ENCODE results near the gene GPC1. TPM values are rescaled to one million over a fixed set of nuclear protein-coding genes. Genes with fewer than 3 reads are reported as not detected.

The GPC1 gene
- total RNA-seq, 1 donor from 2014 or later: 36.0 TPM

DNA sequence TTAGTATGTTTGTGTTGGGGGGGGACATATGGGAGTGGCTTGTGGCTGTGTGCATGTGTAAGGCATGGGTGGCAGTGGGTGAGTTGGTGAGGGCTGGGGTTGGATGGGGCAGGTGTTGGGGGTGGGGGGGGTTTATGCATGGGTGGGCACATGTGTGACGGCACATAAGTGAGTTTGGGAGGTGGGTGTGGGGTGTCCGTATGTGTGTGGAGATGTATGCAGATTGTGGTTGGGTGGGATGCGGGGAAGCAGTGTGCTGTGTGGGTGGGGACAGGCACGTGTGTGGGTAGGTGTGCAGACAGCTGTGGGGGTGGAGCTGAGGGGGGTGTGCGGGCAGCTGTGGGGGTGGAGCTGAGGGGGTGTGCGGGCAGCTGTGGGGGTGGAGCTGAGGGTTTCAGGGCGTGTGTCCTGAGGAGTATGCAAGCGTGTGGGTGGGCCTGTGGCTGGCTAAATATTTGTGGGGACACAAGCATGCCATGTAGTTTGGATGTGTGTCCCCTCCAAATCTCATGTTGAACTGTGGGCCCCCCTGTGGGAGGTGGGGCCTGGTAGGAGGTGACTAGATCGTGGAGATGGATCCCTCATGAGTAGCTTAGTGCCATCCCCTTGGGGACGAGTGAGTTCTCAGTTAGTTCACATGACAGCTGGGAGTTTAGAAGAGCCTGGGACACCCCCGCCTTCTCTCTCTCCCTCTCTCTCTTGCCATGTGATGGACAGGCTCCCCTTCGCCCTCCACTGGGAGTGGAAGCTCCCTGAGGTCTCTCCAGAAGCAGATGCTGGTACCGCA lies 62.9 kb downstream of the GPC1 start:
- no peaks in the 10 kb centered on the region for H3K4me1 ChIP-seq (ENCODE audit: control insufficient read depth in 3 of 3, insufficient read depth in 3 of 3, low read length in 3 of 3)
- H3K4me3 ChIP-seq (ENCODE audit: low read length in 3 of 3): no peak overlapping the region
- no peak overlapping the region for H3K9ac ChIP-seq (ENCODE audit: low read depth in 1 of 3, low read length in 3 of 3)

GRCh38 chr2:240498958-240499260 lies 63.4 kb downstream of the GPC1 start:
- no peaks in the 10 kb centered on the region for H3K4me1 ChIP-seq (ENCODE audit: control insufficient read depth in 3 of 3, insufficient read depth in 3 of 3, low read length in 3 of 3)
- H3K9ac ChIP-seq (ENCODE audit: low read depth in 1 of 3, low read length in 3 of 3): no peak overlapping the region
- peaks cover 2 to 16% (median 9%) of the 10 kb centered on the region in 3 donors for H3K36me3 ChIP-seq (ENCODE audit: control insufficient read depth in 3 of 3, insufficient read depth in 3 of 3, low read length in 3 of 3)
- no peaks in the 10 kb centered on the region for H3K9me3 ChIP-seq (ENCODE audit: control insufficient read depth in 3 of 3, low read length in 3 of 3)
- no peak overlapping the region for H3K4me3 ChIP-seq (ENCODE audit: low read length in 3 of 3)
- no peak overlapping the region for H3K27ac ChIP-seq (ENCODE audit: low read depth, low read length)
- H3K27me3 ChIP-seq (ENCODE audit: control insufficient read depth in 3 of 3, insufficient read depth in 3 of 3, low read length in 3 of 3): no peaks in the 10 kb centered on the region

More for the DNA sequence above, 62.9 kb downstream of the GPC1 start:
- Histone ChIP-seq H3K27me3 (ENCODE audit: control insufficient read depth in 3 of 3, insufficient read depth in 3 of 3, low read length in 3 of 3) (no peaks in the 10 kb centered on the region), H3K9me3 (ENCODE audit: control insufficient read depth in 3 of 3, low read length in 3 of 3) (no peaks in the 10 kb centered on the region), H3K27ac (ENCODE audit: low read depth, low read length) (no peak overlapping the region), H3K36me3 (ENCODE audit: control insufficient read depth in 3 of 3, insufficient read depth in 3 of 3, low read length in 3 of 3) (peaks cover 2 to 19% (median 9%) of the 10 kb centered on the region in 3 donors)

DNA sequence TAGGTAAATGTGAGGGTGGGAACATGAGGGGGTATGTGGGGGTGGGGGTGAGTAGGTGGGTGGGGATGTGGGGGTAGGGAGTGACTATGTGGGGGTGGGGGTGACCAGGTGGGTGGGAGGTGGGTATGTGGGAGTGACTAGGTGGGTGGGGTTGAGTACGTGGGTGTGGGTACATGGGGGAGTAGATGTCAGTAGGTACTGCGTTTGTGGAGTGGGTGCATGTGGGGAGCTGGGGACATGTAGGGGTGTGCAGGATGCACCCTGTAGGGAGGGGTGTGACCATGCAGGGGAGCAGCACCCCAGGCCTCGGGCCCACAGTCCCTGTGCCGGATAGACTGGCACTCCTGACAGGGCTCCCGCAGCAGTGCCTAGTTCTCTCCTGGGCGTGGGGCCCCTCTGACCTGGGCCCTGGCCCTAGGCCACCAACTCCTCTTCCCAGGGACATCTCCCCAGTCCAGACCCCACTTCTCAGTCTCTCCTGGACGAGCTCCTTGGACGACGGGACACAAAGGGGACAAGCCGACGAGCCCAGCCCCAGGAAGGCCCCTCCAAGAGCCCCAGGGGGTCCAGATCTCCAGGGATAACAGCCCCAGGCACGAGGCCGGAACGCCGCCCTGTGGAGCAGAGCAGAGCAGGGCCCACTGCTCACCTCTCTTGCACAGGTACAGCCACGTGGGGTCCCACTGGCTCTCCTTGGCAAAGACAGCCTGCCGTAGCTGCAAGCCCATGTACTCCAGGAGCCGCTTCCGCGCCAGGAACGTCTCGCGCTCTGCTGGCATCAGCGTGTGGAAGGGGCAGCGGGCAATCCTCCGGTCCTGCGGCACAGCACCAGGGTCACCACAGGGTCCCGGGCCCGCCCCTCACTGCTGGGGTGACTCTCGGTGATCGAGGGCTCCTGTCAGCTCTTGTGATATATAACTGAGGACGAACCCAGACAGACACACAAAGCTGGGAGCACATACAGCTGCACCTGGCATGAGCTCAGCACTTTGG lies 64.1 kb downstream of the GPC1 start:
- H3K9ac ChIP-seq (ENCODE audit: low read depth in 1 of 3, low read length in 3 of 3): no peak overlapping the region
- H3K27me3 ChIP-seq (ENCODE audit: control insufficient read depth in 3 of 3, insufficient read depth in 3 of 3, low read length in 3 of 3): no peaks in the 10 kb centered on the region
- H3K4me3 ChIP-seq (ENCODE audit: low read length in 3 of 3): no peak overlapping the region
- H3K27ac ChIP-seq (ENCODE audit: low read depth, low read length): no peak overlapping the region
- no peaks in the 10 kb centered on the region for H3K9me3 ChIP-seq (ENCODE audit: control insufficient read depth in 3 of 3, low read length in 3 of 3)
- H3K4me1 ChIP-seq (ENCODE audit: control insufficient read depth in 3 of 3, insufficient read depth in 3 of 3, low read length in 3 of 3): no peaks in the 10 kb centered on the region
- H3K36me3 ChIP-seq (ENCODE audit: control insufficient read depth in 3 of 3, insufficient read depth in 3 of 3, low read length in 3 of 3): peaks cover 2 to 11% (median 9%) of the 10 kb centered on the region in 3 donors

- H3K9me3 ChIP-seq (ENCODE audit: control insufficient read depth in 3 of 3, low read length in 3 of 3): no peaks in the 10 kb centered on the region
- no peak overlapping the region for H3K27ac ChIP-seq (ENCODE audit: low read depth, low read length)
- no peaks in the 10 kb centered on the region for H3K4me1 ChIP-seq (ENCODE audit: control insufficient read depth in 3 of 3, insufficient read depth in 3 of 3, low read length in 3 of 3)
- no peak overlapping the region for H3K4me3 ChIP-seq (ENCODE audit: low read length in 3 of 3)
- H3K27me3 ChIP-seq (ENCODE audit: control insufficient read depth in 3 of 3, insufficient read depth in 3 of 3, low read length in 3 of 3): no peaks in the 10 kb centered on the region
- peaks cover 2 to 11% (median 11%) of the 10 kb centered on the region in 3 donors for H3K36me3 ChIP-seq (ENCODE audit: control insufficient read depth in 3 of 3, insufficient read depth in 3 of 3, low read length in 3 of 3)
- no peak overlapping the region for H3K9ac ChIP-seq (ENCODE audit: low read depth in 1 of 3, low read length in 3 of 3)
Measured at GRCh38 chr2:240500561-240501423, 65.3 kb downstream of the GPC1 start.

DNA sequence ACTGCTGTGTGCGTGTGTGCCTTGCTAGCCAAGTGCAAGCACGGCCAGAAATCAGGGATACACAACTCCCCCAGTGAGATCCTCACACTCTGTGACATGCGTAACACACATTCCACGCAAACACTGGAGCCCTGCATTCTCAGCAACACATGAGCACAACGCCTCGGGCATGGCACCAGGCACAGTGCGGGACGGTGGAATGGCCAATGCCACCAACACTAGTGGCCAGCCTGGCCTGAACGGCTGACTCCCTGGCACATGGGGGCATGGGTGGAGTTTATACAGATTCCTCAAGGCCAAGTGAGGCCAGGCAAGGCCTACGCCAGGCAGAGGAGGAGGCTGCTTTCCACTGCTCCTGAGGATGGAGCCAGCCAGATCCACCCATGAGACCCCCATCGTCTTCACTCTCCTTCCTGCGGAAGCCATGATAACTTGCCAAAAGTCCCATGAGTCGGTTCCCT lies 66.1 kb downstream of the GPC1 start:
- no peaks in the 10 kb centered on the region for H3K27me3 ChIP-seq (ENCODE audit: control insufficient read depth in 3 of 3, insufficient read depth in 3 of 3, low read length in 3 of 3)
- H3K27ac ChIP-seq (ENCODE audit: low read depth, low read length): no peak overlapping the region
- H3K9me3 ChIP-seq (ENCODE audit: control insufficient read depth in 3 of 3, low read length in 3 of 3): no peaks in the 10 kb centered on the region
- H3K36me3 ChIP-seq (ENCODE audit: control insufficient read depth in 3 of 3, insufficient read depth in 3 of 3, low read length in 3 of 3): peaks cover 2 to 11% (median 11%) of the 10 kb centered on the region in 3 donors
- no peak overlapping the region for H3K4me3 ChIP-seq (ENCODE audit: low read length in 3 of 3)
- H3K9ac ChIP-seq (ENCODE audit: low read depth in 1 of 3, low read length in 3 of 3): no peak overlapping the region
- H3K4me1 ChIP-seq (ENCODE audit: control insufficient read depth in 3 of 3, insufficient read depth in 3 of 3, low read length in 3 of 3): no peaks in the 10 kb centered on the region

DNA sequence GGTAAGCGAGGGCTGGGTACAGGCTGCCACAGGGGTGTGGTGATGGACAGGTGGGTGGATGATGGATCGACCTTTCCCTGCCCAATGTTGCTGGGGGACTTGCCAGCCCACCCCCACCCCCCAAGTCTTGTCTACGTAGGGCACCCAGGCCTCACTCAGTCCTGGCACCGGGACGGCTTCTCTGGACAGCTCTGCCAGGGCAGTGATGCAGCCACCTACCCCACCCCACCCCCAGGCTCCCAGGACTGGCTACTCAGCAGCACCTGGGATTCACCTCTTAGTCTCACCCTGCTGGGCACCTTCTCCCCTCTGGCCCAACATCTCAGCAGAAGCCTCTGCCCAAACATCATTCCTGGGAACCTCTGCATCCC lies 66.6 kb downstream of the GPC1 start:
- no peak overlapping the region for H3K4me3 ChIP-seq (ENCODE audit: low read length in 3 of 3)
- H3K9ac ChIP-seq (ENCODE audit: low read depth in 1 of 3, low read length in 3 of 3): no peak overlapping the region
- no peaks in the 10 kb centered on the region for H3K4me1 ChIP-seq (ENCODE audit: control insufficient read depth in 3 of 3, insufficient read depth in 3 of 3, low read length in 3 of 3)
- H3K27me3 ChIP-seq (ENCODE audit: control insufficient read depth in 3 of 3, insufficient read depth in 3 of 3, low read length in 3 of 3): no peaks in the 10 kb centered on the region
- no peak overlapping the region for H3K27ac ChIP-seq (ENCODE audit: low read depth, low read length)
- H3K9me3 ChIP-seq (ENCODE audit: control insufficient read depth in 3 of 3, low read length in 3 of 3): no peaks in the 10 kb centered on the region
- peaks cover 2 to 11% (median 9%) of the 10 kb centered on the region in 3 donors for H3K36me3 ChIP-seq (ENCODE audit: control insufficient read depth in 3 of 3, insufficient read depth in 3 of 3, low read length in 3 of 3)

DNA sequence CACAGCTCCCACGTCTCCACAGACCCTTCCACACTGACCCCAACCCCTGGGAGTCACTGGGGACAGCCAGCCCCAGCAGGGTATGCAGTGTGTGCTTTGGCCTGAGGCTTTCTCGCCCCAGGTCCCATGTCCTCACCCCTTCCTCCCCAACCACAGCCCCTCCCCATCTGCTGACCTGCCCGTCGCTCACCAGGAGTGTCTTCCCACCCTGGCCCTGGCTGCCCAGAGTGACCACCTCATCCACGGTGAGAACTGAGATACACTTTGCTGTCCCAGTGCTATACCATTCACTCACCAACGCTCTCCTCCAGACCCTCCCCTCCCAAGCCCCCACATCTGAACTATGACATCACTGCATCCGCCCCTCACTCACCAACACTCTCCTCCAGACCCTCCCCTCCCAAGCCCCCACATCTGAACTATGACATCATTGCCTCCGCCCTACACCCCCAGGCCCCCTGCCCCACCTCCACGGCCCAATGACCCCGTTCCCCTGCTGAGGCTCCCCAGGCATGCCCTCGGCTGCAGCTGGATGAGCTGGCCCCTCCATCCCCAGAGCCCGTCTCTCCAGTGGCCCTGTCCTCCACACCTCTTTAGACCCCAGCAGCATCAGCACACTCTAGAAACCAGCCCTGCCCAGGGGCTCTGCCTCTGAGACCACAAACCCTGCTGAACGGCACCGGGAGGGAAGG lies 67.1 kb downstream of the GPC1 start:
- H3K27ac ChIP-seq (ENCODE audit: low read depth, low read length): no peak overlapping the region
- no peak overlapping the region for H3K4me3 ChIP-seq (ENCODE audit: low read length in 3 of 3)
- H3K9ac ChIP-seq (ENCODE audit: low read depth in 1 of 3, low read length in 3 of 3): no peak overlapping the region
- no peaks in the 10 kb centered on the region for H3K9me3 ChIP-seq (ENCODE audit: control insufficient read depth in 3 of 3, low read length in 3 of 3)
- H3K4me1 ChIP-seq (ENCODE audit: control insufficient read depth in 3 of 3, insufficient read depth in 3 of 3, low read length in 3 of 3): no peaks in the 10 kb centered on the region
- no peaks in the 10 kb centered on the region for H3K27me3 ChIP-seq (ENCODE audit: control insufficient read depth in 3 of 3, insufficient read depth in 3 of 3, low read length in 3 of 3)
- H3K36me3 ChIP-seq (ENCODE audit: control insufficient read depth in 3 of 3, insufficient read depth in 3 of 3, low read length in 3 of 3): peaks cover 2 to 9% (median 4%) of the 10 kb centered on the region in 3 donors

GRCh38 chr2:240503375-240503774 lies 67.9 kb downstream of the GPC1 start:
- Histone ChIP-seq H3K4me3 (ENCODE audit: low read length in 3 of 3) (no peak overlapping the region), H3K9ac (ENCODE audit: low read depth in 1 of 3, low read length in 3 of 3) (no peak overlapping the region), H3K27me3 (ENCODE audit: control insufficient read depth in 3 of 3, insufficient read depth in 3 of 3, low read length in 3 of 3) (no peaks in the 10 kb centered on the region), H3K9me3 (ENCODE audit: control insufficient read depth in 3 of 3, low read length in 3 of 3) (no peaks in the 10 kb centered on the region), H3K4me1 (ENCODE audit: control insufficient read depth in 3 of 3, insufficient read depth in 3 of 3, low read length in 3 of 3) (no peaks in the 10 kb centered on the region), H3K36me3 (ENCODE audit: control insufficient read depth in 3 of 3, insufficient read depth in 3 of 3, low read length in 3 of 3) (peaks cover 0 to 9% (median 2%) of the 10 kb centered on the region in 3 donors), H3K27ac (ENCODE audit: low read depth, low read length) (no peak overlapping the region)

DNA sequence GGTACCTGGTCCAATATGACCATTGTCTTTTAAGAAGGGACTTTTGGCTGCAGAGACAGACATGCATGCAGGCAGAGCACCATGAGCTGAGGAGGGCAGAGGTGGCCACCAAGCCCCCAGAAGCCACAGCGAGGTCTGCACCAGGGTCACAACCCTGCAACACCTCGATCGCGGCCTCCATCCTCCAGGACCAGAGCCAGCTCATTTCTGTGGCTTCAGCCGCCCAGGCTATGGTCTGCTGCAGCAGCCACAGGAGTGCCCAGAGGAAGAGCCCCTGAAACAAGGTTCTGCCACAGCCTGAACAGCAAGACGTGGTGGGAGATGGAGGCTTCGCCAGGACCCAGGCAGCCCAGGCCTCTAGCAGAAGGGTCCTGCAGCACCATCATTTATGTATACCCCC lies 68.4 kb downstream of the GPC1 start:
- Histone ChIP-seq H3K27me3 (ENCODE audit: control insufficient read depth in 3 of 3, insufficient read depth in 3 of 3, low read length in 3 of 3) (no peaks in the 10 kb centered on the region), H3K27ac (ENCODE audit: low read depth, low read length) (no peak overlapping the region), H3K36me3 (ENCODE audit: control insufficient read depth in 3 of 3, insufficient read depth in 3 of 3, low read length in 3 of 3) (peaks cover 2 to 10% (median 4%) of the 10 kb centered on the region in 3 donors), H3K9me3 (ENCODE audit: control insufficient read depth in 3 of 3, low read length in 3 of 3) (no peaks in the 10 kb centered on the region), H3K9ac (ENCODE audit: low read depth in 1 of 3, low read length in 3 of 3) (no peak overlapping the region), H3K4me1 (ENCODE audit: control insufficient read depth in 3 of 3, insufficient read depth in 3 of 3, low read length in 3 of 3) (no peaks in the 10 kb centered on the region), H3K4me3 (ENCODE audit: low read length in 3 of 3) (no peak overlapping the region)

Data from skeletal muscle tissue (tissue), 4 donors.